Activated naive CD4-positive, alpha-beta T cell treated with anti-CD3 and anti-CD28 coated beads, Interleukin-2, amount 50 U/mL, for 24 hours (primary cell): ENCODE results near the gene ADNP.
A peak's percentile ranks its signal among the peaks of the same experiment; 100 is the strongest.

Experiments used
- H3K27ac Mint-ChIP-seq: one replicate; pipeline ENCODE4 v1.8.0; 2021; ENCODE audit warnings: mild to moderate bottlenecking, mixed read lengths
- H3K27me3 Mint-ChIP-seq: one replicate; pipeline ENCODE4 v1.8.0; 2021; ENCODE audit warnings: mixed read lengths
- H3K36me3 Mint-ChIP-seq: one replicate; pipeline ENCODE4 v1.8.0; 2021; ENCODE audit warnings: mixed read lengths
- H3K4me1 Mint-ChIP-seq: one replicate; pipeline ENCODE4 v1.8.0; 2021; ENCODE audit warnings: mixed read lengths
- H3K4me3 Mint-ChIP-seq: one replicate; pipeline ENCODE4 v1.8.0; 2021; ENCODE audit warnings: mild to moderate bottlenecking, mixed read lengths
- H3K9me3 Mint-ChIP-seq: one replicate; pipeline ENCODE4 v1.8.0; 2021; ENCODE audit warnings: mixed read lengths

ADNP gene

GRCh38 chr20:50874111-50874757 is 57.0 kb downstream of the ADNP start:
- Mint-ChIP-seq H3K27me3 (no peaks in the 10 kb centered on the region), H3K9me3 (no peaks in the 10 kb centered on the region), H3K36me3 (peaks cover 2% of the 10 kb centered on the region), H3K27ac (no peak overlapping the region), H3K4me3 (no peak overlapping the region), H3K4me1 (no peaks in the 10 kb centered on the region)

GRCh38 chr20:50873585-50873984 is 57.7 kb downstream of the ADNP start:
- no peaks in the 10 kb centered on the region for H3K9me3 Mint-ChIP-seq
- H3K27me3 Mint-ChIP-seq: no peaks in the 10 kb centered on the region
- H3K4me1 Mint-ChIP-seq: no peaks in the 10 kb centered on the region
- no peak overlapping the region for H3K27ac Mint-ChIP-seq
- H3K4me3 Mint-ChIP-seq: no peak overlapping the region
- peaks cover 2% of the 10 kb centered on the region for H3K36me3 Mint-ChIP-seq

- H3K27me3 Mint-ChIP-seq: no peaks in the 10 kb centered on the region
- no peaks in the 10 kb centered on the region for H3K9me3 Mint-ChIP-seq
- H3K4me3 Mint-ChIP-seq: no peak overlapping the region
- H3K27ac Mint-ChIP-seq: no peak overlapping the region
- H3K4me1 Mint-ChIP-seq: no peaks in the 10 kb centered on the region
- peaks cover 2% of the 10 kb centered on the region for H3K36me3 Mint-ChIP-seq
Observed at GRCh38 chr20:50872560-50873425, 58.4 kb downstream of the ADNP start.

- Mint-ChIP-seq H3K9me3 (no peaks in the 10 kb centered on the region), H3K4me3 (no peak overlapping the region), H3K27me3 (no peaks in the 10 kb centered on the region), H3K4me1 (no peaks in the 10 kb centered on the region), H3K27ac (no peak overlapping the region), H3K36me3 (no peaks in the 10 kb centered on the region)
Observed at GRCh38 chr20:50870561-50871161, 60.6 kb downstream of the ADNP start.

- no peaks in the 10 kb centered on the region for H3K36me3 Mint-ChIP-seq
- H3K27ac Mint-ChIP-seq: peak overlapping the region; percentile 55
- H3K27me3 Mint-ChIP-seq: no peaks in the 10 kb centered on the region
- H3K9me3 Mint-ChIP-seq: no peaks in the 10 kb centered on the region
- no peaks in the 10 kb centered on the region for H3K4me1 Mint-ChIP-seq
- H3K4me3 Mint-ChIP-seq: no peak overlapping the region
Observed at GRCh38 chr20:50868509-50869495, 62.4 kb downstream of the ADNP start.

- Mint-ChIP-seq H3K36me3 (no peaks in the 10 kb centered on the region), H3K4me1 (no peaks in the 10 kb centered on the region), H3K27ac (no peak overlapping the region), H3K9me3 (no peaks in the 10 kb centered on the region), H3K4me3 (no peak overlapping the region), H3K27me3 (no peaks in the 10 kb centered on the region)
Observed at GRCh38 chr20:50867805-50868204, 63.4 kb downstream of the ADNP start.

- no peak overlapping the region for H3K4me3 Mint-ChIP-seq
- H3K27ac Mint-ChIP-seq: no peak overlapping the region
- no peaks in the 10 kb centered on the region for H3K9me3 Mint-ChIP-seq
- H3K4me1 Mint-ChIP-seq: no peaks in the 10 kb centered on the region
- no peaks in the 10 kb centered on the region for H3K36me3 Mint-ChIP-seq
- H3K27me3 Mint-ChIP-seq: no peaks in the 10 kb centered on the region
Observed at GRCh38 chr20:50866831-50867230, 64.4 kb downstream of the ADNP start.

- no peaks in the 10 kb centered on the region for H3K36me3 Mint-ChIP-seq
- no peak overlapping the region for H3K27ac Mint-ChIP-seq
- no peaks in the 10 kb centered on the region for H3K4me1 Mint-ChIP-seq
- H3K4me3 Mint-ChIP-seq: no peak overlapping the region
- no peaks in the 10 kb centered on the region for H3K27me3 Mint-ChIP-seq
- H3K9me3 Mint-ChIP-seq: no peaks in the 10 kb centered on the region
Observed at GRCh38 chr20:50866036-50866685, 65.1 kb downstream of the ADNP start.

- Mint-ChIP-seq H3K4me1 (no peaks in the 10 kb centered on the region), H3K27me3 (no peaks in the 10 kb centered on the region), H3K9me3 (no peaks in the 10 kb centered on the region), H3K4me3 (no peak overlapping the region), H3K27ac (no peak overlapping the region), H3K36me3 (no peaks in the 10 kb centered on the region)
Observed at GRCh38 chr20:50865591-50865990, 65.6 kb downstream of the ADNP start.

- Mint-ChIP-seq H3K27me3 (no peaks in the 10 kb centered on the region), H3K27ac (no peak overlapping the region), H3K9me3 (no peaks in the 10 kb centered on the region), H3K4me1 (no peaks in the 10 kb centered on the region), H3K36me3 (no peaks in the 10 kb centered on the region), H3K4me3 (no peak overlapping the region)
Observed at GRCh38 chr20:50865114-50865513, 66.1 kb downstream of the ADNP start.

- Mint-ChIP-seq H3K4me1 (no peaks in the 10 kb centered on the region), H3K9me3 (no peaks in the 10 kb centered on the region), H3K36me3 (no peaks in the 10 kb centered on the region), H3K27ac (no peak overlapping the region), H3K4me3 (no peak overlapping the region), H3K27me3 (no peaks in the 10 kb centered on the region)
Observed at GRCh38 chr20:50862546-50862945, 68.7 kb downstream of the ADNP start.

GRCh38 chr20:50861012-50861411 is 70.2 kb downstream of the ADNP start:
- H3K27ac Mint-ChIP-seq: no peak overlapping the region
- no peaks in the 10 kb centered on the region for H3K9me3 Mint-ChIP-seq
- no peaks in the 10 kb centered on the region for H3K4me1 Mint-ChIP-seq
- no peaks in the 10 kb centered on the region for H3K27me3 Mint-ChIP-seq
- no peak overlapping the region for H3K4me3 Mint-ChIP-seq
- H3K36me3 Mint-ChIP-seq: no peaks in the 10 kb centered on the region

GRCh38 chr20:50859161-50859560 is 72.1 kb downstream of the ADNP start:
- H3K9me3 Mint-ChIP-seq: no peaks in the 10 kb centered on the region
- H3K36me3 Mint-ChIP-seq: peaks cover 2% of the 10 kb centered on the region
- no peaks in the 10 kb centered on the region for H3K27me3 Mint-ChIP-seq
- H3K4me3 Mint-ChIP-seq: no peak overlapping the region
- H3K4me1 Mint-ChIP-seq: no peaks in the 10 kb centered on the region
- no peak overlapping the region for H3K27ac Mint-ChIP-seq

- Mint-ChIP-seq H3K9me3 (no peaks in the 10 kb centered on the region), H3K27me3 (no peaks in the 10 kb centered on the region), H3K4me1 (no peaks in the 10 kb centered on the region), H3K4me3 (no peak overlapping the region), H3K36me3 (peaks cover 2% of the 10 kb centered on the region), H3K27ac (no peak overlapping the region)
Observed at GRCh38 chr20:50858525-50858924, 72.7 kb downstream of the ADNP start.

- Mint-ChIP-seq H3K27ac (no peak overlapping the region), H3K36me3 (peaks cover 4% of the 10 kb centered on the region), H3K27me3 (no peaks in the 10 kb centered on the region), H3K4me3 (no peak overlapping the region), H3K9me3 (no peaks in the 10 kb centered on the region), H3K4me1 (no peaks in the 10 kb centered on the region)
Observed at GRCh38 chr20:50857348-50857747, 73.9 kb downstream of the ADNP start.
